GM18870 (cell line): ENCODE measurements around the gene AGR2.
"Not testable (repeated sequence)": the region's sequence is repeated elsewhere in the genome, so short reads cannot be mapped to it uniquely, and the experiment has no call there.

ENCODE experiments used
- ATAC-seq: cut with Tn5 transposase; IDR thresholded peaks from one replicate; pipeline ENCODE4 v1.9.1; 2021; ENCODE audit warnings: moderate library complexity; ENCODE audit not compliant: unreplicated experiment

The AGR2 gene

DNA sequence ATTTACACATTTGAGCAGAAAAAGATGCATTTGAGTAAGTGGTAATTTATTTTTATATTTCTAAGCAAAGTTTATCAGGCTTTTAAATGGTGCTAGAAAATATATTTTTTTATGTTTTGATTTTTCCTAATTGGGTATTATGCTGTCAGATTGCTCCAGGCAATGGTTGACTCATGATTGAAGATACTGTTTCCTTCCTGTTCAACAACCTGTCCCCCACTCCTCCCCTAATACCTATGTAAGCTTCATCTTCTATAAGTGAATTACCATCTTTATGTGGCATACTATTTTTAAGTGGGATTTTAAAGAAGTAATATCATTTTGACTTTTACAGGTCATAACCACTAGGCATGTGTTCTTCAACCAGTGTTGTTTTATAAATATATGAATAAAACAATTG, 29.8 kb downstream of the AGR2 start:
- no peak for ATAC-seq

DNA sequence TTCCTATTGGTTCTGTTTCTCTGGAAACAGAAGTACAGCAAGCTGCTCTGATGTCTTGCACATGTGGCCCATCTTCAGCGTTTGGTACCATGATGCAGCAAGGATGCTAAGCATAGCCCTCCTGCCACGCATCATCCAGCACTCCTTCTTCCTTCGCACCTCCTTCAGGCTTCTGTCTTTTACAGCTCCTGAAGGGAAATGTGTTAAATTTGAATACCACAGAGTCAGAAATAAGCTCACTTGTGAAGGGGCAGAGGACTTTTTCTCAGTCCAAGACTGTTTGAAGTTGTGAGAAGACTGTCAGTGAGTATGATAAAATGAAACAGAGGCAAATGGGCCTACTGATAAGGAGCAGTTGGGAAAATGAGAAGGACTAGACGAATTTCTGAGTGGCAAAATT, 30.5 kb downstream of the AGR2 start:
- ATAC-seq = no peak

DNA sequence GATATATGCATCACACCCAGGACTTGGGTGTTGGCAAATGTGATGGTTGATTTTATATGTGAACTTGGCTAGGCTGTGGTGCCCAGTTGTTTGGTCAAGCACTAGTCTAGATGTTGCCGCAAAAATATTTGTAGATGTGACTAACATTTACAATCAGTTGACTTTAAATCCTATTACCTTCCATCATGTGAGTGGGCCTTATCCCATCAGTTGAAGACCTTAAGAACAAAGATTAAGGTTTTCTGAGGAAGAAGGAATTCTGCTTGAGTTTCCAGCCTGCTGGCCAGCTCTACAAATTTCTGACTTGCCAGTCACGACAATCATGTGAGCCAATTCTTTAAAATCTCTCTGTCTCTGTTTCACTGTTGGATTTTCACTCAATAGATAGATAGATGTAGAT, 30.9 kb downstream of the AGR2 start:
- no peak for ATAC-seq

DNA sequence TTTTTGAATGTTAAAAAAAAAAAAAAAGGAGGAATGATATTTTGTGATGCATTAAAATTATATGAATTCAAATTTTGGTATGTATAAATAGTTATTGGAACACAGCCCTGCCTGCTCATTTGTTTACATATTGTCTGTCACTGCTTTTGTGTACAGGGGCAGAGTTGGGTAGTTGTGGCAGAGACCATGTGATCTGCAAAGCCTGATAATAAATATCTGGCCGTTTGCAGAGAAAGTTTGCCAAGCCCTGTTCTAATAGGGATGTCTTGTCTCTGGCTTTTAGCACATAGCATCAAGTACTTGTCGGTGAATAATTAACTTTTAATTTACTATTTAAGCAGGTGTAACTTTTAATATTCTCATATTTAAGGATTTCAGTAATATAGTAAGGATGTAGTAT, 31.5 kb downstream of the AGR2 start:
- ATAC-seq = no peak

DNA sequence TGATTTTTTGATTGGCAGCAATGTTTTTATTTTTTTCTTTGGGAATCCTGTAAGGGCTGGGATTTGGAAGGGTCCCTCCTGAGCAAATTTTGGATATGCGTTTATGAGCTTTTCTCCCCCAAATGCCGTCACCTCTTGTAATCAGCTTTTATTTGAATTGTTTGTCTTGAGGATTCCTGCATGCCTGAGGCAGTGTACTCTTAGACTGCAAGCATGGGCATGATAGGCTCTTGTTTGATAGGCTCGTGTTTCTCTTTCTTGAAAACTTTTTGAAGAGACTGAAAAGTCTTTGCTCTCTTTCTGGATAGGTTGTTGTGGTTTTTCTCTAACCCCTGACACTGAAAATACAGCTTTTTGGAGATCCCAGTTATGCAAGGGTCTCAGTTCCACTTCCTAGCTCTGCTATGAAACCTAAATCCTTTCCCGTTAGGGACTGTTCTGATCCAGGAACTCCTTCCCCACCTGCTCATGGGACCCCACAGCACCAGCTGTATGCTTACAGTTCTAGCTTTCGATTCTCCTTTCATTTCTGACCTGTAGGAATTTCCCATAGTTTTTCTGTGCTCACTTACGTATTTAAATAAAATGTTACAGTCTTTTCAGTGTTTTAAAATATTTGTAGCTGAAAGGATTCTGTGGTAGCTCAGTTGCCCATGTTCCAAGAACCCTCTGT, 34.0 kb downstream of the AGR2 start:
- ATAC-seq = no peak

DNA sequence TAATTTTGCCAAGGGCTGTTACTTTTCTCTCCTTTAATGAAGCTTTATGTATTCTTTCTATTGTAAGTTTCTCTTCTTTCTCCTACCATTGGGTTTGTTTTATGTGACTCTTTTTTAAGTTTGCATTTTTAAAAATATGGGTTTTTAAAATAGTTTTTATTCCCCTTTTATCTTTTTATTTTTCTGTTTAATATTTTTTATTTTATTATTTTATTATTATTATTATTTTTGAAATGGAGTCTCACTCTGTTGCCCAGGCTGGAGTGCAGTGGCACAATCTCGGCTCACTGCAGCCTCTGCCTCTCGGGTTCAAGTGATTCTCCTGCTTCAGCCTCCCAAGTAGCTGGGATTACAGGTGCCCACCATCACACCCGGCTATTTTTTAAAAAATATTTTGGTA, 34.8 kb downstream of the AGR2 start:
- not testable (repeated sequence) for ATAC-seq

DNA sequence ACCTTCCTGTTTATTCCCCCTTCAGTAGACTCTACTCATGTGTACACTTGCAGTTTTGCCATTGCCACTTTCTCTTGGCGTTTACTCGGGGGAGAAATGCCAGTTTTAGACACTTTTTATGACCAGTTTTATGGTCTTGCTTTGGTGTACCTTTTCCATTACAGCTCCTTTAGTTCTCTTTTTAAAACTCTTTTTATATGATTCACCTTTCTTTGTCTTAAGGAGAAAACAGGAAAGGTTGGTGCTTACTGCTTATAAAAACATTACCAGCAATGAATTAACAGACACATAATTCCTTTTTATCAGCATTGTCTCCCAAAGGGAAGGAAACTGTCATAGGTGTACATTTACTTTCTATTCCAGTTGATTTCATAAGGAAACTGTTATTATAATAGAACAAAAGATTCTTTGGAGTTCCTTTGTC, 39.4 kb downstream of the AGR2 start:
- ATAC-seq = no peak

DNA sequence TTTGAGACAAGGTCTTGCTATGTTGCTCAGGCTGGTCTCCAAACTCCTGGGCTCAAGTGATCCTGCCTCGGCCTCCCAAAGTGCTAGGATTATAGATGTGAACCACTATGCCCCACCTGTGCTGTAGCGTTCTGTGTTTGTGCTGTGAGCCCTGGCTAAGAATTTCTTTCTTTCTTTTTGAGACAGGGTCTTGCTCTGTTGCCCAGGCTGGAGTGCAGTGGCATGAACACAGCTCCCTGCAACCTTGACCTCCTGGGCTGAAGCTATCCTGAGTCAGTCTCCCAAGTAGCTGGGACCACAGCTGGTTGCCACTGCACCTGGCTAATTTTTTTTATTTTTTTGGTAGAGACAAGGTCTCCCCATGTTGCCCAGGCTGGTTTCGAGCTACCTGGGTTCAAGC, 39.9 kb downstream of the AGR2 start:
- no peak for ATAC-seq

DNA sequence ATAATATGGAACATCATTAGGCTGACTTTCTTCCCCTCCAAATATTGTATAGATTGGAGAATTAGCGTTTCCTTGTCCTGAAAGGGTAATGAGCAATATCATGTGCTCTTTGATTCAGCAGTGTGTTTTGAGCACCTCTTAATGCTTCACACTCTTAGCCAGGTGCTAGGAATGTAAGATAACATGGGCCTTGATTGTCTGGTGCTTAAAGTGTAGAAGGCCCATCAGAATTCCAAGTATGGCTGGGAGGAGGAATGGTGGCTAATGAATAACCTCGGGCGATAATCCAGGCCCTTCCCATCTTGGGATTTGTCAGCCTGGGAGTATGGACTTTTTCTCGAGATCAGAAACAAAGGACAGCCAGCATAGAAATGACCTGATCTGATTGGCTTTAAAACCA, 42.6 kb downstream of the AGR2 start:
- no peak for ATAC-seq

DNA sequence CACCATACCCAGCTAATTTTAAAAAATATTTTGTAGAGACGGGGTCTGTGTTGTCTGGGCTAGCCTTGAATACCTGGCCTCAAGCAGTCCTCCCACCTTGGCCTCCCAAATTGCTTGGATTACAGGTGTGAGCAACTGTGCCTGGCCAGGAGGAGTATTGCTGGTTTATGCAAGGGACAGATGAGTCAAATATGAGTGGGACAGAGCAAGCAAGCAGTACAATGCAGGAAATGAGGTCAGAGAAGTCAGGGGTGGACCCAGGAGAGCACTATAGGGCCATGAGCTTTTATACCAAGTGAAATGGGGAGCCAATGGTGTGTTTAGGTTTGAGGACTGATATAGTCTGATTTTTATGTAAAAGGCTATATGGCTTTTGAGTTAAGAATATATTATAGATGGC, 45.0 kb downstream of the AGR2 start:
- no peak for ATAC-seq

DNA sequence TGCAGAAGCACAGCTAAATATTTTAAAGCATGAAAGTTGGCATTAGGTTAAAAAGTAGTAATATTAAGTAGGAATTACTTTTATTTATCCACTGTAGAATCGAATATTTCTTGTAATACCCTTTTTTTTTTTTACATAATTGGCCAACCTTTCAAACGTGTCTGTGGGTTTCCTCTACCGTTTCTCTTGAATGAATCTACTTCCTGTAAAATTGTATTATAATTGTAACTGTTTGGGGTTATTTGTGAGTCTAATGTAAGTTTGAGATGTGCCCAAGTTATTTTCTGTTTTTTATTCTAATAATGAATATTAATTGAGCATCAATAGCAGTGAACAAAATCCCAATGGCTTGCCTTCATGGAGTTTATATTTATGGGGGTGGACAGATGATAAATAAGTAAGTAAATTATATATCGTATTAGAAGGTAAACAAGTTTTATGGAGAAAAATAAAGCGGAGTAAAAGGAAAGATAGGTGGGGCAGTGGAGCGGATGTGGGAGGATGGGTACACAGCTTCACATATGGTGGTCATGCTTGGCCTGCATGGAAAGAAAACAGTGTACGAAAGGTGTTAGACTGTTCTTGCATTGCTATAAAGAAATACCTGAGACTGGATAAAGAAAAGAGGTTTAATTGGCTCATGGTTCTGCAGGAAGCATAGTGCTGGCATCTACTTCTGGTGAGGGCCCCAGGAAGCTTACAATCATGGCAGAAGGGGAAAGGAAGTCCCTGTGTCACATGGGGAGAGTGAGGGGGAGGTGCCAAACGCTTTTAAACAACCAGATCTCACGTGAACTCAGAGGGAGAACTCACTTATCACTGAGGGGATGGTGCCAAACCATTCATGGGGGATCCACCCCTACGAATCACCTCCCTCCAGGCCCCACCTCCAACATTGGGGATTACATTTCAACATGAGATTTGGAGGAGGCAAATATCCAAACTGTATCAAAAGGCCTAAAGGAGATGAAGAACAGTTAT, 45.9 kb downstream of the AGR2 start:
- ATAC-seq = no peak

DNA sequence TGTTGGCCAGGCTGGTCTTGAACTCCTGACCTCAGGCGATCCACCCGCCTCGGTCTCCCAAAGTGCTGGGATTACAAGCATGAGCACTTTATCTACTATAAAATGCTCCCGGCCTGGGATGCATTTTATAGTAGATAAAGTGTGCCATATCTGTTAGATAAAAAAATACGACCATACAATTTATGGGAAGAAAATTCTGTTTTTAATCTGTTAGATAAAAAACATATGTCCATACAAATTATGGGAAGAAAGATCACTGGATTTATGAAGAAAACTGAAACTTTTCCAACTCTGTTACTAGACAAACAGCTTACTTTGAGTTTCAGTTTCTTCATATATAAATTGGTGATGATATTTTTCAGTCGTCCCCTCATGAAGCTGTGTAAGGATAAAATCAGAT, 46.8 kb downstream of the AGR2 start:
- ATAC-seq = no peak

DNA sequence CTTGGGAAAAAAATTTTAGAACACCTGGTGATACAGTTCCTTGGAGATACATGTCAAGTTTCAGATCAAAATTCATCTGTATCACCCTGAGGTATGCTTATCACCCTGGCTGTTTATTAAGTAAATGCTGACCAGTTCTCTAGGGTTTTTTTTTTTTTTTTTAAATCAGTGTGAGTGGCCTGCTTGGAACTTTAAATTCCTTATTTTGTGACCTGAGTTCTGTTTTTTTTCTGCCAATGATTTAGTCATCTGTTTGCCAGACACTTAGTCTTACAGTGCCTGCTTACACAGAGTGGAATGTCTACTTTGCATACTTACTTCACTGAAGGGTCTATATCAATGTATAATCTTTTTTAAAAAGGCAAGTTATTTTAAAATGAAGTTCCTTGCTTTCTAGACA, 49.4 kb downstream of the AGR2 start:
- no peak for ATAC-seq

DNA sequence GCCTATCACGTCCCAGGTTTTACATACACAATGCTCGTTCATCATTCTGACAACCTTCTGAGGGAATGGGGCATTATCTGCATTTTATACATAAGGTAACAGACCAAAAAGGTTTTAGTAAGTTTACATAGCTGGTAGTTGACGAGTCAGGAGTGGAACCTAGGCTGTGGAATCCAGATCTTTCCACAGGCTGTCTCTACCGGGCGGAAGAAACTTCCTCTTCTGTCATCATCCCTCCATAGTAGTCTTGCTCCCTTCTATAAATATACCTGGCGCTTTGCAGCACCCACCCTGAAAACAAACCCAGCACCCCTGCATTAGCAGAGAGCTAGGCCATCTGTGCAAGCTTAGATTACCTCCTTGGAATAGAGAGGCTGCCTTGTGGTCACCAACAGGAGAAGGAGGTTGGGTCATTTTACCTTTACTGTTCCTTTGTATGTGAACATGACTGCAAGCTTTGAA, 49.9 kb downstream of the AGR2 start:
- no peak for ATAC-seq

DNA sequence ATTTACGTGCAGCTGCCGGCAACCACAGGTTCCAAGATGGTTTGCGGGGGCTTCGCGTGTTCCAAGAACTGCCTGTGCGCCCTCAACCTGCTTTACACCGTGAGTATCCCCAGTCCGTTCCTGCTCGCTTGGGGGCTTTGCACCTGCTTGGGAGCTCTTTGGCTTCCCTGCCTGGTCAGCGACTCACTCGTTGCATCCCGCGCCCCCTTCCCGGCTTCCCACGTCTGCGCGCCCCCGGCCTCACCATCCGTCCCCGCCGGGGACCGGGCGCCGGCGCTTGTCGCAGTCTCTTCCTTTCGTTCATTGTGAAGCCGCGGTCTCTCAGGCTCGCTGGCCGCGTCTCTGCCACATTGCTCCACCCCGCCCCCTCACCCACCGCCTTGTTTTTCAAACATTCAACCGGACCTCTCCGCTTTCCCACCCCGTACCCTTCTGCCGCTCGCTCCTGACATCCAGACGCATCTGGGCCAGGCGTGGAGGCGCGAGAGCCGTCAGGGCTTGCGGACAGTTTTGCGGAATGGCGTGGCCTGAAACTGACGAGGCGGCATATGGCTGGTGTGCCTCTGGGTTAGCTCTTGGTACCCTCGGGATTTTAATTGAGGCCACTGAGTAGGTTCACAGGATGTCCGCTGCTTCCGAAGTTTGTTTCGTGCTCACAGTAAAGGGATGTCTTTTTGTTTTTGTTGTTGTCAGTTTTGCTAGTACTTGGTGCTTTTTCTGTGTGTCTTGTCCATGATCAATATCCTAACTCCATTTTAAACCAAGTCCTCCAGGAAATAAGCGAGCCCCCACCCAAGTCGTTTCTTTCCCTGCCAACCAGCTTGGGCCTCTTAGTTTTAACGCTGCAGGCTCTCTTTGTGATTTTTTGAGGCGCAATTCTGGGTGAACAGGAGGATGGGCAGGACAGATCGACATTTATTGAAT, 50.6 kb downstream of the AGR2 start:
- no peak for ATAC-seq

DNA sequence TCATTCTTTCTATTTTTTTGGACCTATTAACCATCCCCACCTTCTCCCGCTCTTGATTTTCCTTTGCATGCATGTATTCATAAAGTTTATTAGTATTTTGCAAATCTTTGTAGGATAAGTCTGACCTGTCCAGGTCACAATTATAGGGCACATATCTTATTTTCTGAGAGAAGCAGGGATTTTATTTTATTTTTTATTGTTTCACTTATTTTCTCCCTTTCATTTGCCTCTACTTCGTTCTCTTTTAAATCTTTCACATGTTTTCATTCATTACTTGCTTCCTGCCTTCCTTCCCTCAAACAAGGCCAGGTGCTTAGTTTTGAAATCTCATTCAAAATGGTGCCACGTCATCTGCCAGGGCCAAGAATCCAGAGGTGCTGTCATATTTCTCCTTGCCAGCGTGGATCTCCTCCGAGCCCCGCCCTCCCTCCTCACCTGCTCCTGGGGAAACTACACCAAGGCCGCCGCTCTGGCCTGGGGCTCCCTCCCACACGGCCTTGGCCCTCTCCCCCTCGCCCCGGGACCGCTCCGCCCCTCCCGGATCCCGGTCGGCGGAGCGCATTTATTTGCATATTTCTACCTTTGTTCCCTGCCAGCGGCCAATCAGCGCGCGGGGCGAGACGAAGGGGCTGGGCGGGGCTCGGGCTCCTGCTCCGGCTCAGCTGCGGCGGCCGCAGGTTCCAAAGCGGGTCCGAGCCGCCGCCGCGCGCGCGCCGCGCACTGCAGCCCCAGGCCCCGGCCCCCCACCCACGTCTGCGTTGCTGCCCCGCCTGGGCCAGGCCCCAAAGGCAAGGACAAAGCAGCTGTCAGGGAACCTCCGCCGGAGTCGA, 51.5 kb downstream of the AGR2 start, which contains the start of gene TSPAN13:
TSPAN13 (plus strand) TSS at position 654 of the 830 bp plus-strand sequence. CDS start 213 bp downstream, outside the sequence.
- ATAC-seq = no peak

DNA sequence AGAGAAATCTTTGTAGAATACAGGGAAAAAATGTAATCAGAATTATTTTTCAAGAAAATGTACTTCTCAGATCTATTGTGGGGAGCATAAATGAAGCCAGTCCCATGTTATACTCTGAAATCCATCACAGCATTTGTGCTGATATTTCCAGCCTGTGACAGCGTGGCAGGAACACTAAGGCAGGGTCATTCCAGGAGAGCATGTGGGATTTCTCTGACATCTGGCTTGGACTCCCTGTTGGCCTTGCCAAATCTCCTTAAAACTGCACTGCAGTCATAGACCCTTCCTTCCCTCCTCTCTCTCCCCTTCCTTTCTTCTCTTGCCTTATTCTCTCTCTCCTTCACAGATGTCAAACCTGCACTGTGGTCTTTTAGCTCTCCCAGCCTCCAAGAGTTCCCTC, 57.7 kb downstream of the AGR2 start:
- ATAC-seq = no peak

DNA sequence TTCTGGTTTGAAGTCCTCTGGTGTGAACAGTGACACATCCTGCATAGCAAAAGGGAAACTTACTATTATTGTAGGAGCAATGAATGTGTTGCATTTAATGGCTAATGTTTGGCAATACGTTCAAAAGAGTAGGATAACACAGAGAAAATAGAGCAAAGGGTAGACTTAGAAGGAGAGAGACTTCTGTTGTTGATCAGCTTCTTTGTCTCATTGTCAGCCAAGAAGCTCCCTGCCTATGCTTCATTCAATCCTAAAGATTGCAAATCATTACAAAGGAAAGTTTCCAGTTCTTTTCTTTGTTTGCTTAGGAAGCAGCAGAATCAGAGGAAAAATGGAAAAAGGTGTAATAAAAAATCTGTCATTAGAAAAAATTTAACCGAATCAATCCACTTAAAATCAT, 59.2 kb downstream of the AGR2 start:
- ATAC-seq = no peak

DNA sequence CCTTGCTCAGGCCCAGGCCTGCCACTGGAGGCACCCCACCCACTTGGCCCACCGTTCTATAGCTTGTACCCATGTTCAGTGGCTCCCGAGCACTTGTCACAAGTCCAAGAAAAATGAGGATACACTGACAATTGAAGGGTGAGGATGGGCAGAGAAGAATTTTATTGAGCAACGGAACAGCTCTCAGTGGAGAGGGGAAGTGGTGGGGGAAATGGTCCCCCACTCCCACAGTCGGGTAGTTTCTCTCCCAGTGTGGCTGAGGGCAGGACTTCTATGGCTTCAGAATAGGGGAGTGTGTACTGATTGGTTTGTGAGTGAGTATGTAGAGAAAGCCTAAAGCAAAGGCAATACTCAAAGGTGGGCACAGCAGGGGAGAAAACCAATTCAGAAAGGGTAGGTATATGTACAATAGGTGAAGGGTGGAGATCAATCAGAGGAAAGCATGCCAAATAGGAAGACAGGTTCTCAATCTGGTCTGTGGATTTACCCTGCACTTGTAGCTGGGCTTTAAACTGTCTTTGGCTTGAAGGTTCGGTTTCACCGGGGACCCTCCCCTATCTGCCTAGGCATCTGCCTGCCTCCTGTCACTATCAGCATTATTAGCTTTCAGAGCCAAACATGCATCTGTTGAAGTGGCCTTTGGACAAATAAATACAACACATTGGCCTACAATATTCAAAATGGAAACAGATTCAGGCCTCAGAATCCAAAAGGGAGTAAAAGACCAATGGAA, 60.1 kb downstream of the AGR2 start:
- ATAC-seq = no peak
